K562 (cell line): ENCODE data around the gene NR0B2. TPM values are rescaled to one million over a fixed set of nuclear protein-coding genes. Genes with fewer than 3 reads are reported as not detected.

Experiments used
- CBFB ChIP-seq: sonication (generic); formaldehyde crosslinking; IDR thresholded peaks from 2 replicates; pipeline ENCODE4 v1.4.0; 2020; ENCODE audit warnings: mild to moderate bottlenecking, missing genetic modification reagents
- FUS ChIP-seq: fragments of 200-400 bp; formaldehyde crosslinking; optimal IDR thresholded peaks from 2 replicates; pipeline ENCODE3; 2017; ENCODE audit warnings: low read depth, low read length
- HNRNPK ChIP-seq: fragments of 200-400 bp; formaldehyde crosslinking; IDR thresholded peaks from one replicate; pipeline ENCODE4 v1.6.1; 2018; ENCODE audit warnings: mild to moderate bottlenecking, low read depth, low read length; ENCODE audit not compliant: poor library complexity, severe bottlenecking
- KAT2B ChIP-seq: IDR thresholded peaks from one replicate; pipeline ENCODE4 v1.6.1; 2012; ENCODE audit warnings: low read depth, mild to moderate bottlenecking, control low read depth, inconsistent platforms, low read length, moderate library complexity
- KLF16 ChIP-seq: IDR thresholded peaks from 2 replicates; pipeline ENCODE4 v1.6.1; 2016; ENCODE audit warnings: antibody characterized with exemption
- MCM2 ChIP-seq: fragments of 450-650 bp; IDR thresholded peaks from 2 replicates; pipeline ENCODE4 v1.6.1; 2017; ENCODE audit warnings: low read depth, mild to moderate bottlenecking
- MTA1 ChIP-seq: fragments of 450-650 bp; IDR thresholded peaks from 2 replicates; pipeline ENCODE4 v1.6.1; 2017; ENCODE audit warnings: borderline replicate concordance
- NR2C1 ChIP-seq, 2 experiments: fragments of 450-650 bp; IDR thresholded peaks; 2 replicates each; pipeline ENCODE4 v1.6.1; 2017; ENCODE audit warnings: mild to moderate bottlenecking in 2 of 2, antibody characterized with exemption in 1 of 2, inconsistent platforms in 1 of 2, missing compliant biosample characterization in 1 of 2, missing genetic modification characterization in 1 of 2
- SOX6 ChIP-seq: fragments of 450-650 bp; IDR thresholded peaks from 2 replicates; pipeline ENCODE4 v1.6.1; 2014; ENCODE audit warnings: mild to moderate bottlenecking
- TCF7 ChIP-seq: sonication (generic); IDR thresholded peaks from 2 replicates; pipeline ENCODE4 v1.6.1; 2016; ENCODE audit warnings: antibody characterized with exemption, borderline replicate concordance
- ZBTB7A ChIP-seq: IDR thresholded peaks from 2 replicates; pipeline ENCODE4 v1.6.1; 2011; ENCODE audit warnings: low read depth, mild to moderate bottlenecking, low read length, moderate library complexity, borderline replicate concordance; ENCODE audit not compliant: control insufficient read depth
- ZNF174 ChIP-seq: fragments of 250-450 bp; sonication (Bioruptor Pico); IDR thresholded peaks from 2 replicates; pipeline ENCODE4 v1.4.0; 2020; ENCODE audit warnings: mild to moderate bottlenecking
- ZNF3 ChIP-seq: fragments of 250-450 bp; sonication (Bioruptor Pico); IDR thresholded peaks from 2 replicates; pipeline ENCODE4 v1.5.0; 2021; ENCODE audit warnings: mild to moderate bottlenecking, moderate library complexity
- polyA plus RNA-seq, 8 experiments: library from polyadenylated mRNA; depleted of rRNA in 4 of 8; stranded (reverse) in 5 of 8; unstranded in 3 of 8; fragments of >200 nt; fragmentation: Nextera tagmentation in 2 of 8; fragmentation: Illumina TruSeq in 1 of 8; extraction: Ambion mirVana in 2 of 8; extraction: Trizol in 1 of 8; gene quantifications; 2 replicates each; pipeline versions ENCODE4 v1.2.1 to v1.2.3, GENCODE V29; 2011 to 2014; ENCODE audit warnings: inconsistent platforms in 1 of 8, missing spikeins in 1 of 8
- total RNA-seq, 7 experiments: library from RNA; depleted of rRNA in 6 of 7; stranded (reverse); fragments of >200 nt in 6 of 7; fragmentation: Illumina TruSeq in 2 of 7; extraction: Trizol in 2 of 7; gene quantifications; 2 replicates each; pipeline versions ENCODE4 v1.2.1 to v1.2.3, GENCODE V29; 2011 to 2021; ENCODE audit warnings: low replicate concordance in 1 of 7
- TF ChIP-seq, protein P1 (sequence below): sonication (generic); formaldehyde crosslinking; IDR thresholded peaks from 2 replicates; pipeline ENCODE4 v1.8.1; 2023; ENCODE audit warnings: missing genetic modification reagents, mild to moderate bottlenecking, borderline replicate concordance
- TF ChIP-seq, protein P2 (sequence below): fragments of 150-350 bp; conservative IDR thresholded peaks from 2 replicates; pipeline ENCODE4 v1.6.1; 2014; ENCODE audit warnings: low read length
- TF ChIP-seq, protein P3 (sequence below): fragments of 250-450 bp; sonication (Bioruptor Pico); IDR thresholded peaks from 2 replicates; pipeline ENCODE4 v1.5.1; 2021; ENCODE audit warnings: mild to moderate bottlenecking
- TF ChIP-seq, protein P4 (sequence below), 2 experiments: fragments of 250-450 bp in 1 of 2; fragments of 450-650 bp in 1 of 2; sonication (Bioruptor Pico) in 1 of 2; IDR thresholded peaks; 2 replicates each; pipeline versions ENCODE4 v1.6.1 to v1.8.0; 2016 to 2021; ENCODE audit warnings: mild to moderate bottlenecking in 2 of 2, moderate library complexity in 2 of 2, missing compliant biosample characterization in 1 of 2, missing genetic modification characterization in 1 of 2

Gene NR0B2
- total and polyA plus RNA-seq, 9 of the 15 experiments (the other 6 are each of a cell fraction or from before 2014, with no cell fraction given) = not detected

DNA sequence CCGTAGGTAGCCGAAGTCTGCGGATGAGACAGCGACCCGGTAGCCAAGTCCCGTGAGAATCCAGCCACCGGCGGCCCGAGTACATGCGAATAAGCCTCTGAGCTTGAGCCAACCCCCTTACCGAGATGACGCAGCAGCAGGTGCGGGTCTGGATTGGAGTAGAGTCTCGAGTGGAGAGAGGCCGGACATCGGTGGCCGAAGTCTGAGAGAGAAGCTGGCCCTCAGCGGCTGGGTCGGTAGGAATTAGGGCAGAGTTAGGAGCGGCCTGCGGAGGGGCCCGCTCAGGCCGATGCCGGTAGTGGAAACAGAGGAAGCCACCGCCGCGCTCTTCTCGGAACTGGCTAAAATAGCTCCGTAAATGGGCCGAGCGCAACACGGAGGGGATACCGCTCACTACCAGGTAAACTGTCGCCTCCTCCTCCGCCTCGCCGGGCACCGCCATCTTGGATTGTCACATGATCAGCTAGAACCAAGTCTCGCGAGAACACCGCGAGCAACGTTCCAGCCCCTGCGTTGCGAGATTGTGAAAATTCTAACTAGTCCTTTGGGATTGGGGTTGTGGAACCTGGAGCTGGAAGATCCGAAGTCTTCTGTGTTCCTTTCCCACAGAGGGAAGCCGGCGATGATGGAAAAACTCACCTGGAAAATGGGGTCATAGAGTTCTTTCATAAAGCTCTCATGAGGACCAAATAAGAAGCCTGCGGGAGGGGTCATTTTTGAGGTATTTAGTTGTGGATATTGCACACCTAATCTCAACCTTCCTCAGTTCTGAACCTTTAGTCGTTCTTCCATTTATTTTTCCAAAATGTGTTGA is 13.6 kb downstream of the NR0B2 start, which contains the start of gene GPATCH3 (continued):
- TF ChIP-seq, protein P1, sequence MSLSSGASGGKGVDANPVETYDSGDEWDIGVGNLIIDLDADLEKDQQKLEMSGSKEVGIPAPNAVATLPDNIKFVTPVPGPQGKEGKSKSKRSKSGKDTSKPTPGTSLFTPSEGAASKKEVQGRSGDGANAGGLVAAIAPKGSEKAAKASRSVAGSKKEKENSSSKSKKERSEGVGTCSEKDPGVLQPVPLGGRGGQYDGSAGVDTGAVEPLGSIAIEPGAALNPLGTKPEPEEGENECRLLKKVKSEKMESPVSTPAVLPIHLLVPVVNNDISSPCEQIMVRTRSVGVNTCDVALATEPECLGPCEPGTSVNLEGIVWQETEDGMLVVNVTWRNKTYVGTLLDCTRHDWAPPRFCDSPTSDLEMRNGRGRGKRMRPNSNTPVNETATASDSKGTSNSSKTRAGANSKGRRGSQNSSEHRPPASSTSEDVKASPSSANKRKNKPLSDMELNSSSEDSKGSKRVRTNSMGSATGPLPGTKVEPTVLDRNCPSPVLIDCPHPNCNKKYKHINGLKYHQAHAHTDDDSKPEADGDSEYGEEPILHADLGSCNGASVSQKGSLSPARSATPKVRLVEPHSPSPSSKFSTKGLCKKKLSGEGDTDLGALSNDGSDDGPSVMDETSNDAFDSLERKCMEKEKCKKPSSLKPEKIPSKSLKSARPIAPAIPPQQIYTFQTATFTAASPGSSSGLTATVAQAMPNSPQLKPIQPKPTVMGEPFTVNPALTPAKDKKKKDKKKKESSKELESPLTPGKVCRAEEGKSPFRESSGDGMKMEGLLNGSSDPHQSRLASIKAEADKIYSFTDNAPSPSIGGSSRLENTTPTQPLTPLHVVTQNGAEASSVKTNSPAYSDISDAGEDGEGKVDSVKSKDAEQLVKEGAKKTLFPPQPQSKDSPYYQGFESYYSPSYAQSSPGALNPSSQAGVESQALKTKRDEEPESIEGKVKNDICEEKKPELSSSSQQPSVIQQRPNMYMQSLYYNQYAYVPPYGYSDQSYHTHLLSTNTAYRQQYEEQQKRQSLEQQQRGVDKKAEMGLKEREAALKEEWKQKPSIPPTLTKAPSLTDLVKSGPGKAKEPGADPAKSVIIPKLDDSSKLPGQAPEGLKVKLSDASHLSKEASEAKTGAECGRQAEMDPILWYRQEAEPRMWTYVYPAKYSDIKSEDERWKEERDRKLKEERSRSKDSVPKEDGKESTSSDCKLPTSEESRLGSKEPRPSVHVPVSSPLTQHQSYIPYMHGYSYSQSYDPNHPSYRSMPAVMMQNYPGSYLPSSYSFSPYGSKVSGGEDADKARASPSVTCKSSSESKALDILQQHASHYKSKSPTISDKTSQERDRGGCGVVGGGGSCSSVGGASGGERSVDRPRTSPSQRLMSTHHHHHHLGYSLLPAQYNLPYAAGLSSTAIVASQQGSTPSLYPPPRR = peak; percentile 69; the same call in 1 of the 2 replicates
- TF ChIP-seq MCM2 (no peak), CBFB (CRISPR knock-in tag) (no peak), HNRNPK (no peak), NR2C1 (IDR thresholded peaks at IDR 0.05) (peak; percentile 43; the same call in 1 of the 2 replicates), NR2C1 (tag; IDR thresholded peaks at IDR 0.05) (peak; percentile 13; the same call in 1 of the 2 replicates), ZBTB7A (no peak), TCF7 (0 out of 2 replicates have a peak, but pooled peaks have one; percentile 52), MTA1 (no peak), KAT2B (no peak), SOX6 (no peak), ZNF174 (CRISPR knock-in tag) (no peak), FUS (no peak), KLF16 (no peak; the same call in 1 of the 2 replicates), ZNF3 (no peak)
- TF ChIP-seq, protein P2, sequence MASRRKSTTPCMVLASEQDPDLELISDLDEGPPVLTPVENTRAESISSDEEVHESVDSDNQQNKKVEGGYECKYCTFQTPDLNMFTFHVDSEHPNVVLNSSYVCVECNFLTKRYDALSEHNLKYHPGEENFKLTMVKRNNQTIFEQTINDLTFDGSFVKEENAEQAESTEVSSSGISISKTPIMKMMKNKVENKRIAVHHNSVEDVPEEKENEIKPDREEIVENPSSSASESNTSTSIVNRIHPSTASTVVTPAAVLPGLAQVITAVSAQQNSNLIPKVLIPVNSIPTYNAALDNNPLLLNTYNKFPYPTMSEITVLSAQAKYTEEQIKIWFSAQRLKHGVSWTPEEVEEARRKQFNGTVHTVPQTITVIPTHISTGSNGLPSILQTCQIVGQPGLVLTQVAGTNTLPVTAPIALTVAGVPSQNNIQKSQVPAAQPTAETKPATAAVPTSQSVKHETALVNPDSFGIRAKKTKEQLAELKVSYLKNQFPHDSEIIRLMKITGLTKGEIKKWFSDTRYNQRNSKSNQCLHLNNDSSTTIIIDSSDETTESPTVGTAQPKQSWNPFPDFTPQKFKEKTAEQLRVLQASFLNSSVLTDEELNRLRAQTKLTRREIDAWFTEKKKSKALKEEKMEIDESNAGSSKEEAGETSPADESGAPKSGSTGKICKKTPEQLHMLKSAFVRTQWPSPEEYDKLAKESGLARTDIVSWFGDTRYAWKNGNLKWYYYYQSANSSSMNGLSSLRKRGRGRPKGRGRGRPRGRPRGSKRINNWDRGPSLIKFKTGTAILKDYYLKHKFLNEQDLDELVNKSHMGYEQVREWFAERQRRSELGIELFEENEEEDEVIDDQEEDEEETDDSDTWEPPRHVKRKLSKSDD = peak; percentile 94
- TF ChIP-seq, protein P3, sequence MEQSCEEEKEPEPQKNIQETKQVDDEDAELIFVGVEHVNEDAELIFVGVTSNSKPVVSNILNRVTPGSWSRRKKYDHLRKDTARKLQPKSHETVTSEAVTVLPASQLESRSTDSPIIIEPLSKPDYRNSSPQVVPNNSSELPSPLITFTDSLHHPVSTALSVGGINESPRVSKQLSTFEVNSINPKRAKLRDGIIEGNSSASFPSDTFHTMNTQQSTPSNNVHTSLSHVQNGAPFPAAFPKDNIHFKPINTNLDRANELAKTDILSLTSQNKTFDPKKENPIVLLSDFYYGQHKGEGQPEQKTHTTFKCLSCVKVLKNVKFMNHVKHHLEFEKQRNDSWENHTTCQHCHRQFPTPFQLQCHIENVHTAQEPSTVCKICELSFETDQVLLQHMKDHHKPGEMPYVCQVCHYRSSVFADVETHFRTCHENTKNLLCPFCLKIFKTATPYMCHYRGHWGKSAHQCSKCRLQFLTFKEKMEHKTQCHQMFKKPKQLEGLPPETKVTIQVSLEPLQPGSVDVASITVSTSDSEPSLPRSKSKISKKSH = no peak
- TF ChIP-seq, protein P4, sequence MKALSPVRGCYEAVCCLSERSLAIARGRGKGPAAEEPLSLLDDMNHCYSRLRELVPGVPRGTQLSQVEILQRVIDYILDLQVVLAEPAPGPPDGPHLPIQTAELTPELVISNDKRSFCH (CRISPR knock-in tag; IDR thresholded peaks at IDR 0.05) = no peak
- TF ChIP-seq, protein P4 (tag; IDR thresholded peaks at IDR 0.05) = peak; percentile 70; the same call in 1 of the 2 replicates
